SK-N-DZ (cell line): ENCODE data around the gene RAPGEF2. TPM values are rescaled to one million over a fixed set of nuclear protein-coding genes. Genes with fewer than 3 reads are reported as not detected.
"Not testable (repeated sequence)": the region's sequence is repeated elsewhere in the genome, so short reads cannot be mapped to it uniquely, and the experiment has no call there.

Source experiments
- DNase-seq: peaks from one replicate; pipeline ENCODE4 v3.0.0-alpha.2; 2015; ENCODE audit warnings: low spot score
- polyA plus RNA-seq, 2 experiments: library from polyadenylated mRNA; depleted of rRNA; stranded (reverse); fragments of >200 nt; gene quantifications; 2 replicates each; pipeline ENCODE4 v1.2.3, GENCODE V29; 2014

RAPGEF2 gene
- 10.6 and 14.6 TPM in 2 replicates for polyA plus RNA-seq (2014; cell fraction: cytosol; rRNA removed)
- polyA plus RNA-seq (2014; cell fraction: nucleus; rRNA removed), result 15.4 and 34.3 TPM in 2 replicates

- peak; percentile 88 for DNase-seq
Observed at GRCh38 chr4:159102622-159103383, at the start of gene RAPGEF2. RAPGEF2 (plus strand) TSS chr4:159103079; CDS start chr4:159104163, 1,084 bp downstream.

GRCh38 chr4:159055833-159056232 is 47.0 kb upstream of the RAPGEF2 start:
- DNase-seq, result no peak

GRCh38 chr4:159060161-159060560 is 42.7 kb upstream of the RAPGEF2 start:
- DNase-seq, result no peak

- DNase-seq, result no peak
Observed at GRCh38 chr4:159062381-159062780, 40.5 kb upstream of the RAPGEF2 start.

GRCh38 chr4:159065513-159066240 is 37.2 kb upstream of the RAPGEF2 start:
- no peak for DNase-seq

- DNase-seq, result not testable (repeated sequence)
Observed at GRCh38 chr4:159068139-159068538, 34.7 kb upstream of the RAPGEF2 start.

GRCh38 chr4:159069922-159070321 is 33.0 kb upstream of the RAPGEF2 start:
- DNase-seq, result no peak

- no peak for DNase-seq
Observed at GRCh38 chr4:159070742-159071141, 32.1 kb upstream of the RAPGEF2 start.

- DNase-seq, result no peak
Observed at GRCh38 chr4:159071178-159071968, 31.5 kb upstream of the RAPGEF2 start.

- no peak for DNase-seq
Observed at GRCh38 chr4:159071969-159072765, 30.7 kb upstream of the RAPGEF2 start.

- DNase-seq, result no peak
Observed at GRCh38 chr4:159075531-159075932, 27.3 kb upstream of the RAPGEF2 start.

- not testable (repeated sequence) for DNase-seq
Observed at GRCh38 chr4:159077018-159077417, 25.9 kb upstream of the RAPGEF2 start.

GRCh38 chr4:159077702-159078495 is 25.0 kb upstream of the RAPGEF2 start:
- no peak for DNase-seq

- no peak for DNase-seq
Observed at GRCh38 chr4:159079074-159079473, 23.8 kb upstream of the RAPGEF2 start.

GRCh38 chr4:159086606-159087005 is 16.3 kb upstream of the RAPGEF2 start:
- no peak for DNase-seq

- no peak for DNase-seq
Observed at GRCh38 chr4:159090255-159090654, 12.6 kb upstream of the RAPGEF2 start.

- DNase-seq, result not testable (repeated sequence)
Observed at GRCh38 chr4:159094156-159094555, 8.7 kb upstream of the RAPGEF2 start.

- no peak for DNase-seq
Observed at GRCh38 chr4:159096434-159096833, 6.4 kb upstream of the RAPGEF2 start.

- no peak for DNase-seq
Observed at GRCh38 chr4:159097144-159097543, 5.7 kb upstream of the RAPGEF2 start.

- DNase-seq, result no peak
Observed at GRCh38 chr4:159097785-159098184, 5.1 kb upstream of the RAPGEF2 start.
